HG03442 (cell line): ENCODE data around the gene APIP.

Experiments
- ATAC-seq: cut with Tn5 transposase; IDR thresholded peaks from one replicate; pipeline ENCODE4 v1.9.1; 2021; ENCODE audit warnings: mild to moderate bottlenecking, moderate library complexity; ENCODE audit not compliant: unreplicated experiment

Gene APIP

DNA sequence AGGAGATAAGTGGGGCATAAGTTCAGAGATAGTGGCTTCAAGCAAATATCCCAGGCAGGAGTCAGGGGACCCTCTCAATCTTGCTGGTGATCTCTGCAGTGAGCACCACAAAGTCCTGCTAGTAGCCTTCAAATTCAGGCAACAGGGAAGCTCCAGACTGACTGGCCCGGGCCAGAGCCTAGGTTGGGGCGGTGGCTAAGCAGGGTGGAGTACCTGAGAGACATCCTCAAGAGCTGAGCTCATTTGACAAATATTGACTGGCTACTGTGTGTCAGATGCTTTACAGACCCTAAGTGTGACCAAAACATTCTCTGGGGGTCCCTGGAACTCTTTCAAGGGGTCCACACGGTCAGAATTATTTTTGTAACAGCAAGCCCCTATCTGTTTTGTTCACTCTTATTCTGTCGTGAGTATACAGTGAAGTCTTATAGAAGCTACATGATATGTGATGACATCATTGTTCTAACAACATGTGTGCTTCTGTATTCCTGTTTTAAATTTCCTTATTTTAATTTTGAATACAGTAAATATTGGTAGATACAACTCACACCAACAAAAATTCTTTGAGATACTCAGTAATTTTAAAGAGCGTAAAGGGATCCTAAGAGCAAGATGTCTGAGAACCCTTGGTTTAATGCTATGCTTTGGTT is 71.6 kb downstream of the APIP start:
- ATAC-seq: no peak

GRCh38 chr11:34843271-34843670 is 72.9 kb downstream of the APIP start:
- no peak for ATAC-seq

DNA sequence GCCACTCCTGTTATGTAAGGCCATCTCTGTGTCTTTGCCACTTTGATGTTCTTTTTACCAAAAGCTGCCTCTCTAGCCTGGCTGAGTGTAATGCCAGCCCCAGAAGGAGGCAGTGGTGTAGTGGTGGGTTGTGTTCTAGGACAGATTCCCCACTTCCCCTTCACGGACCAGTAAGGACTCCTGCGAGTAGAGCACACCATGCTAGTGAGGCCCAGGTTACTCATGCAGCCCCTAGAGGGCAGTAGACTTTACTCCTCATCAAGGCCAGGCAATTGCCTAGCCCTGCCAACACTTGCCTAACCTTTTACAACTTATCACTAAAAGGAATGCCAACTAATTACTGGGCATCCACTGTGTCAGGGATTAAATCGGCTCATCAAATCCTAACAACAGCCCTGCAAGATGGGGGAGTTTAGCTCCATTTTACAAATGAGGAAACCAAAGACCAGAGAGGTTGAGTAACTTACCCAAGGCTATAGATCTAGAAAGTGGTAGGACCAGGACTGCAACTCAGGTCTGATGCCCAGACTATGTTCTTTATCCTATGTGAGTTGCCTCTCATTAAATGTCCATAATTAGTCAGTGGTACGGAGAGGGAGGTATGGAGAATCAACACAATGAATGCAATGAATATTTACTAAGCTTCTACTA is 75.3 kb downstream of the APIP start:
- peak; percentile 85 for ATAC-seq

GRCh38 chr11:34839969-34840368 is 76.2 kb downstream of the APIP start:
- no peak for ATAC-seq

DNA sequence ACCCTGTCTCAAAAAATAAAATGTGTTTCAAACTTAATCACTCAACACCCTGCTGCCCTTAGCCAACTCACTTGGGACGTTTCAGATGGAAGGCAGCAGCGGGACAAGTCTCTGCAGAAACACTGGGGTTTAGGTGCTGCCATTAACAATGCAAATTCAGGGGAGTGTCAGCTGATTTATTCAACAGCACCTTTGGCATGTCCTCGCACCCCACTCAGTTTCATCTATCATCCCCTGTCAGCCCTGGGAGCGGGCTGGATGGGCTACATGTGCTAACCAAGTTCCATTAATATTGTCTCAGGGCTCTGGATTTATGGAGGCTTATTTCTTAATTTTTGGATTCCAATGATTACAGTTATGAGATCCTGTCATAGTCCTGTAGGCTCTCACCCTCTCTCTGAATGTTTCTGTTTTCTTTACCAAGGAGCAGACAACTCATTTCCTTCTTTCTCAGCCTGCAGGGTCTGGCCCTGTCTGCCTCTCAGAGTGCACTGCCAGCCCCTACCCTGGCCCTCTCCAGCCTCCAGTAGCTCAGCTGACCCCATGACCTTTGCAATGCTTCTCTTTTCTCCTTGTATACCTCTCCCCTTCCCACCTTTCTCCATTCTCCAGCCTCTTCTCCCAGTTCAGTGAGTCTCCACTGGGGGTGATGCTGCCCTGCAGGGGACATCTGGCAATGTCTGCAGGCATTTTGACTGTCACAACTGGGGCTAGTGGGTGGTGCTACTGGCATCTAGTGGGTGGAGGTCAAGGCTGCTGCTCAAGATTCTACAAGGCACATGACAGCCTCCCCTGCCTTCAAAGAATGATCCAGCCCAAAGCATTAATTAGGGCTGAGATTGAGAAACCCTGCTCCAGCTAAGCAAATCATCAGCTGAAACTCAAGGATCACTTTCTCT is 79.0 kb downstream of the APIP start:
- ATAC-seq: no peak

DNA sequence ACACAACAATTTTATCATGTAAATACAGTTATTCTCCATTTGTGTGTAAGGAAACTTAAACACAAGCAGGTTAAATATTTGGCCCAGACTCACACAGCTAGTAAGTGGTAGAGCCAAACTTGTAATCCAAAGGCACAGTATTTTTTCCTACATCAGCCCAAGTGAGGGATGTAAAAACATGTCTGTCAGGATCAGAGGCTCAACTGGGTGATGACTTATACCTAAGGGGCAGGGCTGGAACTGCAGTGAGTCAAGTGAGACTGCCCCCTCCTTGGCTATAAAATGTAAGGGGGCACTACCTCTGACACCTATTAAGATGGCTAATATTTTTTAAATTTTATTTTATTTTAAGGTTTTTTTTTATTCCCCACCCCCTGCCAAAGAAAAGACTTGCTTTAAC is 82.6 kb downstream of the APIP start:
- no peak for ATAC-seq
